GM10248 (cell line): ENCODE data around the gene CCDC137.

Experiments
- CTCF ChIA-PET: fragments of 300-600 bp; sonication (Branson Sonifier 250); formaldehyde crosslinking; extraction: SDS; loops from one replicate; lab custom pipeline; 2021; ENCODE audit warnings: antibody characterized with exemption; lab: Yijun Ruan, JAX
- POLR2A ChIA-PET: fragments of 350-650 bp; sonication (Branson Sonifier 250); formaldehyde crosslinking; extraction: SDS; loops from one replicate; lab custom pipeline; 2020; ENCODE audit warnings: antibody characterized with exemption; lab: Yijun Ruan, JAX
- DNase-seq: peaks from one replicate; pipeline ENCODE4 v3.0.0; 2012; ENCODE audit errors: extremely low spot score
- CTCF ChIP-seq: IDR thresholded peaks from 2 replicates; pipeline ENCODE4 v1.5.1; 2012; ENCODE audit warnings: mild to moderate bottlenecking, low read depth; ENCODE audit errors: extremely low read depth, missing control alignments, control extremely low read depth

Gene CCDC137

DNA sequence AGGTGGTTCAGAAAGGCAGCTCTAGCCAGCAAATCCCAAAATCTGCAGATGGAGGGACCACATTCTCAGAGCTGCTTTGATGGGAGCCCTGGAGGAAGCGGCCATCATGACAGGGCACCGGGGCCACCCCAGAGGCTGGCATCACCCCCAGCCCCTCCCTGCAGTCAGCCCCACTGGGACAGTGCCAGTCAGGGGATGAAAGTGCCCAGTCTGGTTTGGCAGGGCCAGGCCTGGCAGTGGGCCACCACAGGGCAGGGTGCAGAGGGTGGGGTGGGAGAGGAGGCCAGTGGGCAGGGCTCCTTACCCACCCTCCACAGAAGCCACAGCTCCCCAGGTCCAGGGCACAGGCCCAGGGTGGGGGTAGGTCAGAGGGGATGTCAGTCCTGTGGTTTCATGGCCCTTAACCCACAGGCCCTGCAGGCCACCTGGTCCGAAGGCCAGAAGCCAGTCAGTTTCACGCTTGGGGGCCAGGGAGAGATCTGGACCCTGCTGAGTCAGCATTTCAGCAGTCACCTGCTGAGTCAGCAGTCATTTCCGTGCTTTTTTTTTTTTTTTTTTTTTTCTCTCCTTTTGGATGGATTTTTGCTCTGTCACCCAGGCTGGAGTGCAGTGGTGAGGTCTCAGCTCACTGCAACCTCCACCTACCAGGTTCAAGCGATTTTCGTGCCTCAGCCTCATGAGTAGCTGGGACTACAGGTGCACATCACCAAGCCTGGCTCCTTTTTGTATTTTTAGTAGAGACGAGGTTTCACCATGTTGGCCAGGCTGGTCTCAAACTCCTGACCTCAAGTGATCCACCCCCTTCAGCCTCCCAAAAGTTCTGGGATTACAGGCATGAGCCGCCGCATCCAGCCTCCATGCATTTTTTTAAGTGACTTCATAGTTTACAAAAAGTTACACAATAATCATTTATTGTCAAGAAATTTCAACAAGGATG, 55.9 kb downstream of the CCDC137 start:
- POLR2A ChIA-PET: no interaction called here
- DNase-seq: no peak
- TF ChIP-seq CTCF: no peak
- CTCF ChIA-PET: interaction anchor here (0.9 to 1.1 kb wide), 2 partner anchors 11 to 13 kb away, joined by 3 to 4 read pairs; no protein-coding TSS in a partner anchor
